T-helper 22 cell (primary cell): ENCODE results near the gene PHOSPHO2.

Source experiments
- DNase-seq: peaks from one replicate; pipeline ENCODE4 v3.0.0-alpha.2; 2020; ENCODE audit warnings: low read depth

Gene PHOSPHO2

GRCh38 chr2:169716938-169717690 is 22.8 kb downstream of the PHOSPHO2 start:
- no peak for DNase-seq

DNA sequence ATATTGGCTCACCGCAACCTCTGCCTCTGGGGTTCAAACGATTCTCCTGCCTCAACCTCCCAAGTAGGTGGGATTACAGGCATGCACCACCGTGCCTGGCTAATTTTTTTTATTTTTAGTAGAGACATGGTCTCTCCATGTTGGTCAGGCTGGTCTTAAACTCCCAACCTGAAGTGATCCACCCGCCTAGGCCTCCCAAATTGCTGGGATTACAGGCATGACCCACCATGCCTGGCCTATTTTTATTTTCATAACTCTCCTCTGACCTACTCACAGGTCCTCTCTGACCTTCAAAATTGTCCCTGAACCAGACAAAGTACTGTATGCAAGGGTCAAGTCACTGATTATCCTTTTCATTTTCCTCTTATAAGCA is 23.4 kb downstream of the PHOSPHO2 start:
- DNase-seq = no peak

DNA sequence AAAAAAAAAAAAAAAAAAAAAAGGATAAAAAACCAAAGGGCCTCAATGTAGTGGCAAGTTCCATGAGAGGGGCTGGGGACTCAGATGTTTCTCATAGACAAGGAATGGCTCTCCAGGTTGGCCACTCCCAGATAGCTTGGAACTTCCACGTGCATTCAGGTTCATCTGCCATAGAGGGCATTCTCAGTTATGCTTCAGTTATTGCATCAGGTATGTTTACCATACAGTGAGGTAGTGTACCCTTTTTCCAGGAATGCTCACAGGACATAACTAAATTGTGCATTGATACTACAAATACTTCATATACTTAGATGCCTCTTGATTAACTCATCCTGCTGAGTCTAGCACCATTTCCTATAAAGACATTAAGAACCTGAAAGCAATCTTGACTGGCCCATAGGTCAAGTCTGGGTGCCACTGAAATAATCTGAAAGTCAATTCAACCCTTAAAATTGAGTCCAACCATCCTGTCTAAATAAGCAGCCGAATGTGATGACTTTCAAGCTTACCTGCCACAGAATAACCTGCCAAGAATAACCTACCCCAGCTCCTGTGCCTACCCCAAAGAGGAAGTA is 24.7 kb downstream of the PHOSPHO2 start:
- no peak for DNase-seq

- DNase-seq = no peak
Observed at GRCh38 chr2:169721016-169721415, 26.7 kb downstream of the PHOSPHO2 start.

- DNase-seq = no peak
Observed at GRCh38 chr2:169727065-169727464, 32.8 kb downstream of the PHOSPHO2 start.

DNA sequence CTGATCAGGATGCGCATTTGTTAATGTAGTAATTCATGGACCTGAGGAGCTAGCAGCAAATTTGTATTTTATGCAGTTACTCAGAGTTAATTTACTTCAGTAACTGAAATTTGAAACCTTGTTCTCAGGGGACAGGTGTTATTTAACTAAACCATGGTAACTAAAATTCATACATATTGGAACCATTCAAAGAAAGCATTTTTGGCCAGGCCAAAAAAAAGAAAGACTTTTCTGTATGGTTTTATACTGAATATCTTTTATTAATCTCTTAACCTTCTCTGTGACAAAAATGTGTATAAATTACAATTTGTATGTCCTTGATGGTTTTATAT is 35.0 kb downstream of the PHOSPHO2 start:
- DNase-seq = no peak

- no peak for DNase-seq
Observed at GRCh38 chr2:169732075-169732474, 37.8 kb downstream of the PHOSPHO2 start.

GRCh38 chr2:169732583-169733358 is 38.5 kb downstream of the PHOSPHO2 start:
- DNase-seq = no peak

- DNase-seq = no peak
Observed at GRCh38 chr2:169734169-169734847, 40.0 kb downstream of the PHOSPHO2 start.

DNA sequence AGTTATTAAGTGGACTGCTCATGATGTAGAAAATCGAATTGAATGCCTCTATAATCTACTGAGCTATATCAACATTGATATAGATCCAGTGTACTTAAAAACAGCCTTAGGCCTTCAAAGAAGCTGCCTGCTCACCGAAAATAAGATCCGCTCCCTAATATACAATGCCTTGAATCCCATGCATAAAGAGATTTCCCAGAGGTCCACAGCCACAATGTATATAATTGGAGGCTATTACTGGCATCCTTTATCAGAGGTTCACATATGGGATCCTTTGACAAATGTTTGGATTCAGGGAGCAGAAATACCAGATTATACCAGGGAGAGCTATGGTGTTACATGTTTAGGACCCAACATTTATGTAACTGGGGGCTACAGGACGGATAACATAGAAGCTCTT is 41.4 kb downstream of the PHOSPHO2 start:
- DNase-seq = no peak

GRCh38 chr2:169736902-169737301 is 42.6 kb downstream of the PHOSPHO2 start:
- DNase-seq = no peak

DNA sequence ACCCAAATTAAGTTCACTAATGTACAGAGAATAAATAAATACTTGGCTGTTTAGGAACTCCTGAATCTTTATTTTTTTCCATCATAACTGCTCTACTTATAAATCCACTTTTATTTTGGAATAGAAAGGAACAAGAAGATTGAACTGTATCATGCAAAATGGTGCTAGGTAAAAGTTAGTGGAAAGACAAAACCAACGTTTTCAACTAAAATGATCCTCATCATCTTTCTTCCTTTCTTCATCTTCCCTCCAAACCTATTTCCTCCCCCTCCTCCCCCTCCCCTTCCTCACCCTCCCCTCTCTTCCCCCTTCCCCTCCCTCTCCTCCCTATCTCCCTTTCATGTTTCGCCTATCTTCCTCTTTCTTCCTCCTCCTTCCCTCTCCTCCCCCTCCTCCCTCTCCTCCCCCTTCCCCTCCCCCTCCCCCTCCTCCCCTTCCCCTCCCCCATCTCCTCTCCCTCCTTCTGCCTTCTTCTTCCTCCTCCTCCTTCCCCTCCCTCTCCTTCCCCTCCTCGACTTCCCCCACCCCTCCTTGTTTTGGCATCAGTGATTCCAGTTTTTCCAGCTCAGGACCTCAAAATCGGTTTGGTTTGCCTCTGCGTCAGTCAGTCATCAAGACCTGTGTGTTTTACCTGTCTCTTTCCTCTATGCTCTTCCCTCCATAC is 44.4 kb downstream of the PHOSPHO2 start:
- no peak for DNase-seq

GRCh38 chr2:169739351-169739750 is 45.1 kb downstream of the PHOSPHO2 start:
- no peak for DNase-seq

GRCh38 chr2:169743549-169743948 is 49.3 kb downstream of the PHOSPHO2 start:
- DNase-seq = no peak

GRCh38 chr2:169746240-169746639 is 52.0 kb downstream of the PHOSPHO2 start:
- no peak for DNase-seq

GRCh38 chr2:169748319-169748718 is 54.0 kb downstream of the PHOSPHO2 start:
- DNase-seq = no peak
